CD4-positive, alpha-beta memory T cell (primary cell): ENCODE measurements around the gene HIGD2A. TPM values are rescaled to one million over a fixed set of nuclear protein-coding genes. Genes with fewer than 3 reads are reported as not detected.

Source experiments
- CTCF ChIA-PET: fragments of 350-600 bp; sonication (Branson Sonifier 250); formaldehyde crosslinking; loops from one replicate; lab custom pipeline; 2021; ENCODE audit warnings: inconsistent platforms; ENCODE audit not compliant: partially characterized antibody; lab: Charles Lee
- POLR2A ChIA-PET: fragments of 350-600 bp; sonication (Branson Sonifier 250); formaldehyde crosslinking; loops from one replicate; lab custom pipeline; 2021; ENCODE audit not compliant: partially characterized antibody; lab: Charles Lee
- DNase-seq, 5 donors: peaks; one replicate each; pipeline versions ENCODE4 v3.0.0 to v3.0.0-alpha.2; 2020 to 2022; ENCODE audit warnings: mixed read lengths in 1 of 5
- H3K27ac ChIP-seq: one replicate; pipeline ENCODE4 v1.7.0; 2013; ENCODE audit warnings: low read depth, low read length
- H3K27me3 ChIP-seq: 2 replicates; pipeline ENCODE4 v1.7.0; 2013; ENCODE audit warnings: mild to moderate bottlenecking, low read length, moderate library complexity; ENCODE audit not compliant: insufficient read depth
- H3K36me3 ChIP-seq: 2 replicates; pipeline ENCODE4 v1.7.0; 2013; ENCODE audit warnings: mild to moderate bottlenecking, low read length, moderate library complexity; ENCODE audit not compliant: insufficient read depth
- H3K4me1 ChIP-seq: 2 replicates; pipeline ENCODE4 v1.7.0; 2013; ENCODE audit warnings: mild to moderate bottlenecking, low read length, moderate library complexity; ENCODE audit not compliant: insufficient read depth
- H3K4me3 ChIP-seq, 2 donors: one replicate each; pipeline ENCODE4 v1.7.0; 2013; ENCODE audit warnings: low read length in 2 of 2, mild to moderate bottlenecking in 1 of 2
- H3K9me3 ChIP-seq, 2 donors: one replicate each; pipeline ENCODE4 v1.7.0; 2013; ENCODE audit warnings: low read length in 2 of 2, control low read depth in 1 of 2; ENCODE audit not compliant: control insufficient read depth in 1 of 2
- H3K27ac Mint-ChIP-seq, 7 donors: one replicate each; pipeline ENCODE4 v1.8.0; 2020 to 2021; ENCODE audit warnings: mixed read lengths in 7 of 7, mild to moderate bottlenecking in 6 of 7, inconsistent platforms in 3 of 7, moderate library complexity in 3 of 7
- H3K27me3 Mint-ChIP-seq, 2 donors: one replicate each; pipeline ENCODE4 v1.8.0; 2020 to 2021; ENCODE audit warnings: mixed read lengths in 2 of 2
- H3K36me3 Mint-ChIP-seq, 2 donors: one replicate each; pipeline ENCODE4 v1.8.0; 2020 to 2021; ENCODE audit warnings: mixed read lengths in 2 of 2, inconsistent platforms in 1 of 2, mild to moderate bottlenecking in 1 of 2
- H3K4me1 Mint-ChIP-seq, 4 donors: one replicate each; pipeline ENCODE4 v1.8.0; 2020 to 2021; ENCODE audit warnings: mixed read lengths in 4 of 4, mild to moderate bottlenecking in 1 of 4
- H3K4me3 Mint-ChIP-seq, 8 donors: one replicate each; pipeline ENCODE4 v1.8.0; 2020 to 2021; ENCODE audit warnings: mixed read lengths in 8 of 8, mild to moderate bottlenecking in 7 of 8, moderate library complexity in 6 of 8, inconsistent platforms in 3 of 8
- H3K9me3 Mint-ChIP-seq, 8 donors: one replicate each; pipeline ENCODE4 v1.8.0; 2020 to 2021; ENCODE audit warnings: mixed read lengths in 8 of 8, mild to moderate bottlenecking in 5 of 8, inconsistent platforms in 3 of 8, moderate library complexity in 1 of 8
- intact Hi-C: fragments of 100-400 bp; cut with micrococcal nuclease; formaldehyde crosslinking; loops from one replicate; pipeline ENCODE4 v1.15.1; 2023
- microRNA-seq: library from miRNA; unstranded; fragments of <30 nt; microRNA quantifications from one replicate; pipeline ENCODE4 v1.2.0, GENCODE V29; 2021; ENCODE audit warnings: borderline replicate concordance, borderline number of aligned reads, borderline microRNAs expressed, mixed read lengths
- polyA plus RNA-seq, 2 donors: library from polyadenylated mRNA; unstranded; fragments of 300-500 nt; fragmentation: Illumina TruSeq; gene quantifications; one replicate each; pipeline ENCODE4 v1.2.3, GENCODE V29; 2021
- total RNA-seq, 2 experiments: library from RNA; stranded (reverse); gene quantifications; one replicate each; pipeline ENCODE4 v1.2.3, GENCODE V29; 2021

HIGD2A gene
- total and polyA plus RNA-seq, 4 experiments from 2014 or later, result 81.3 to 224 (median 137) TPM

- intact Hi-C loops, result no loop called here
- ChIA-PET POLR2A (interaction anchor here (2.5 kb wide), 1 partner anchor 8 kb away, joined by 7 read pairs; no protein-coding TSS in a partner anchor), CTCF (interaction anchor here (2.1 kb wide), 1 partner anchor 9 kb away, joined by 7 read pairs; the partner anchor contains the start of gene FAF2)
- H3K4me1 Mint-ChIP-seq, result peaks cover 7 to 11% (median 9%) of the 10 kb centered on the region in 4 donors
- H3K9me3 ChIP-seq, result no peaks in the 10 kb centered on the region
- no peak for DNase-seq
- peaks cover 0 to 2% of the 10 kb centered on the region in 2 donors for H3K27me3 Mint-ChIP-seq
- H3K36me3 ChIP-seq, result no peaks in the 10 kb centered on the region
- no peaks in the 10 kb centered on the region for H3K9me3 Mint-ChIP-seq
- H3K4me1 ChIP-seq, result peaks cover 7% of the 10 kb centered on the region
- H3K27ac ChIP-seq, result no peak overlapping the region
- no peaks in the 10 kb centered on the region for H3K36me3 Mint-ChIP-seq
- H3K4me3 ChIP-seq, result no peak overlapping the region
- H3K27ac Mint-ChIP-seq, result no peak overlapping the region
- no peak overlapping the region for H3K4me3 Mint-ChIP-seq
- no peaks in the 10 kb centered on the region for H3K27me3 ChIP-seq
Measured at GRCh38 chr5:176438959-176439757, 50.6 kb downstream of the HIGD2A start.

Small RNAs within 50 kb of the gene (microRNA-seq; reads per million reads assigned to microRNA genes)
- 10.3 reads per million, percentile 40 among the genes with 10 or more reads in this experiment for gene MIR1271

Other genes starting within 250 kb of the HIGD2A start
- 10 to 100 TPM; 25.3 to 27.3 TPM for gene SIMC1, start 150.3 kb upstream of the HIGD2A start, total RNA-seq
- 10 to 100 TPM in 1 of 2 donors, 1 to 10 TPM in 1; 3.1 to 17.8 TPM for gene SIMC1, start 150.3 kb upstream of the HIGD2A start, polyA plus RNA-seq
- gene KIAA1191, start 27.0 kb upstream of the HIGD2A start, total RNA-seq, result 10 to 100 TPM; 73.3 to 76.6 TPM
- gene KIAA1191, start 27.0 kb upstream of the HIGD2A start, polyA plus RNA-seq, result 10 to 100 TPM; 53.6 to 71.5 TPM
- 10 to 100 TPM; 14.7 to 17.9 TPM for gene ARL10, start 23.3 kb upstream of the HIGD2A start, total RNA-seq
- gene ARL10, start 23.3 kb upstream of the HIGD2A start, polyA plus RNA-seq, result 1 to 10 TPM in 1 of 2 donors, under 1 TPM in 1; 0.60 to 1.2 TPM
- 10 to 100 TPM; 16.9 to 19.4 TPM for gene NOP16, start 153 bp upstream of the HIGD2A start, total RNA-seq
- gene NOP16, start 153 bp upstream of the HIGD2A start, polyA plus RNA-seq, result 10 to 100 TPM; 19.3 to 46.3 TPM
- 10 to 100 TPM; 34.8 to 40.5 TPM for gene CLTB, start 27.8 kb downstream of the HIGD2A start, total RNA-seq
- 10 to 100 TPM; 64.3 to 76.6 TPM for gene CLTB, start 27.8 kb downstream of the HIGD2A start, polyA plus RNA-seq
- 10 to 100 TPM; 32.3 to 33.6 TPM for gene FAF2, start 59.6 kb downstream of the HIGD2A start, total RNA-seq
- gene FAF2, start 59.6 kb downstream of the HIGD2A start, polyA plus RNA-seq, result 10 to 100 TPM; 10.8 to 18.4 TPM
- 100 to 1,000 TPM; 247 to 262 TPM for gene RNF44, start 148.7 kb downstream of the HIGD2A start, total RNA-seq
- 1 to 10 TPM; 1.1 to 7.1 TPM for gene RNF44, start 148.7 kb downstream of the HIGD2A start, polyA plus RNA-seq
- 1 to 10 TPM; 2.9 TPM for gene CDHR2, start 160.6 kb downstream of the HIGD2A start, total RNA-seq
- not detected for gene CDHR2, start 160.6 kb downstream of the HIGD2A start, polyA plus RNA-seq
- under 1 TPM; 0.41 to 0.44 TPM for gene GPRIN1, start 221.4 kb downstream of the HIGD2A start, total RNA-seq
- under 1 TPM in 1 of 2 donors, not detected in 1; 0.37 TPM for gene GPRIN1, start 221.4 kb downstream of the HIGD2A start, polyA plus RNA-seq
- not detected for gene SNCB, start 241.8 kb downstream of the HIGD2A start, total RNA-seq
- gene SNCB, start 241.8 kb downstream of the HIGD2A start, polyA plus RNA-seq, result not detected
- gene EIF4E1B, start 241.9 kb downstream of the HIGD2A start, total RNA-seq, result not detected
- not detected for gene EIF4E1B, start 241.9 kb downstream of the HIGD2A start, polyA plus RNA-seq